WERI-Rb-1 (cell line): Measurements from ENCODE around the gene TM2D1.

Experiments
- DNase-seq: peaks from one replicate; pipeline ENCODE4 v3.0.0-alpha.2; 2020
- H3K27ac ChIP-seq: fragments of 250-450 bp; sonication (Bioruptor Pico); 2 replicates; pipeline ENCODE4 v1.5.1; 2020; ENCODE audit warnings: mild to moderate bottlenecking, moderate library complexity
- H3K27me3 ChIP-seq: fragments of 250-450 bp; sonication (Bioruptor Pico); 2 replicates; pipeline ENCODE4 v1.5.1; 2021; ENCODE audit warnings: mild to moderate bottlenecking, low read depth, moderate library complexity; ENCODE audit not compliant: insufficient read depth, severe bottlenecking
- H3K36me3 ChIP-seq: fragments of 250-450 bp; sonication (Bioruptor Pico); 2 replicates; pipeline ENCODE4 v1.5.1; 2020; ENCODE audit warnings: mild to moderate bottlenecking, moderate library complexity
- H3K4me3 ChIP-seq: 2 replicates; pipeline ENCODE4 v1.5.1; 2011; ENCODE audit warnings: low read depth, mild to moderate bottlenecking, control low read depth, low read length
- H3K9me3 ChIP-seq: fragments of 250-450 bp; sonication (Bioruptor Pico); 2 replicates; pipeline ENCODE4 v1.5.1; 2021; ENCODE audit warnings: mild to moderate bottlenecking, moderate library complexity; ENCODE audit not compliant: severe bottlenecking
- CTCF ChIP-seq: IDR thresholded peaks from 2 replicates; pipeline ENCODE4 v1.5.1; 2011; ENCODE audit warnings: low read depth, mild to moderate bottlenecking, control low read depth, inconsistent platforms, low read length

Gene TM2D1

GRCh38 chr1:61753998-61754508, 29.1 kb upstream of the TM2D1 start:
- Histone ChIP-seq H3K27me3 (no peaks in the 10 kb centered on the region), H3K36me3 (no peaks in the 10 kb centered on the region), H3K4me3 (no peak overlapping the region), H3K27ac (no peak overlapping the region), H3K9me3 (no peaks in the 10 kb centered on the region)
- no peak for TF ChIP-seq CTCF
- no peak for DNase-seq

GRCh38 chr1:61752921-61753389, 28.0 kb upstream of the TM2D1 start:
- Histone ChIP-seq H3K9me3 (no peaks in the 10 kb centered on the region), H3K36me3 (no peaks in the 10 kb centered on the region), H3K4me3 (no peak overlapping the region), H3K27ac (no peak overlapping the region), H3K27me3 (no peaks in the 10 kb centered on the region)
- TF ChIP-seq CTCF = no peak
- no peak for DNase-seq

- Histone ChIP-seq H3K9me3 (no peaks in the 10 kb centered on the region), H3K27me3 (no peaks in the 10 kb centered on the region), H3K36me3 (no peaks in the 10 kb centered on the region), H3K4me3 (no peak overlapping the region), H3K27ac (no peak overlapping the region)
- no peak for TF ChIP-seq CTCF
- no peak for DNase-seq
These were observed 24.6 kb upstream of the TM2D1 start for GRCh38 chr1:61749574-61749973.

GRCh38 chr1:61748566-61748965, 23.6 kb upstream of the TM2D1 start:
- Histone ChIP-seq H3K4me3 (no peak overlapping the region), H3K27me3 (no peaks in the 10 kb centered on the region), H3K9me3 (no peaks in the 10 kb centered on the region), H3K36me3 (no peaks in the 10 kb centered on the region), H3K27ac (no peak overlapping the region)
- DNase-seq = no peak
- no peak for TF ChIP-seq CTCF

- no peaks in the 10 kb centered on the region for H3K36me3 ChIP-seq
- H3K27ac ChIP-seq = no peak overlapping the region
- H3K4me3 ChIP-seq = no peak overlapping the region
- no peak for TF ChIP-seq CTCF
- H3K27me3 ChIP-seq = no peaks in the 10 kb centered on the region
- no peak for DNase-seq
- H3K9me3 ChIP-seq = no peaks in the 10 kb centered on the region
These were observed 21.9 kb upstream of the TM2D1 start for GRCh38 chr1:61746813-61747212.
